Measurements from ENCODE around the gene MYO5A. TPM values are rescaled to one million over a fixed set of nuclear protein-coding genes. Genes with fewer than 3 reads are reported as not detected.

MYO5A gene
- total and polyA plus RNA-seq, 10 of the 15 experiments (the other 5 are each of a cell fraction or from before 2014, with no cell fraction given) = 4.2 to 42.9 (median 31.1) TPM

GRCh38 chr15:52520421-52520820 lies 8.3 kb downstream of the MYO5A start:
- DNase-seq (ENCODE audit: low read depth, low spot score) (no peak), ATAC-seq (no peak), FAIRE-seq (no peak)
- Histone ChIP-seq H3K9ac (ENCODE audit: control insufficient read depth, insufficient read depth, low read length) (no peak overlapping the region), H3K36me3 (ENCODE audit: control insufficient read depth in 2 of 2, insufficient read depth in 2 of 2, low read length in 1 of 2) (no peaks in the 10 kb centered on the region; a peak in 1 of 4 replicates), H3K79me2 (ENCODE audit: control insufficient read depth, insufficient read depth, low read length) (peaks cover 22% of the 10 kb centered on the region), H2AFZ (ENCODE audit: control insufficient read depth, low read depth, low read length) (no peak overlapping the region), H4K20me1 (ENCODE audit: control insufficient read depth, insufficient read depth) (no peaks in the 10 kb centered on the region; the same call in 1 of the 2 replicates), H3K4me1 (ENCODE audit: control insufficient read depth, insufficient read depth, low read length) (peaks cover 6% of the 10 kb centered on the region; the same call in 1 of the 2 replicates), H3K4me3 (no peak overlapping the region), H3K27ac (ENCODE audit: control insufficient read depth, insufficient read depth) (no peak overlapping the region), H3K9me3 (replicated peaks; ENCODE audit: control insufficient read depth, insufficient read depth, low read length) (no peaks in the 10 kb centered on the region), H3K27me3 (replicated peaks in 1 of 2; ENCODE audit: control insufficient read depth in 2 of 2, insufficient read depth in 2 of 2, low read length in 1 of 2) (no peaks in the 10 kb centered on the region), H3K4me2 (ENCODE audit: control insufficient read depth, insufficient read depth) (no peak overlapping the region)
- ChIA-PET SMC1A (ENCODE audit: uncharacterized antibody, unreplicated experiment) (interaction anchor here (0.6 to 0.9 kb wide), 3 partner anchors 33 to 319 kb away, joined by 3 to 4 read pairs (median 3); no protein-coding TSS in a partner anchor), POLR2A (no interaction called here), CTCF (interaction anchor here (0.6 kb wide), 1 partner anchor 8 kb away, joined by 3 read pairs; no protein-coding TSS in a partner anchor), RAD21 (ENCODE audit: unreplicated experiment) (interaction anchor here (0.9 to 1.1 kb wide), 2 partner anchors 45 to 189 kb away, joined by 3 read pairs; no protein-coding TSS in a partner anchor)
- intact Hi-C loops (cut with micrococcal nuclease; ENCODE audit: unreplicated experiment) (no loop called here), in situ Hi-C loops (cut with MboI) (no loop called here)
- TF ChIP-seq IRF4 (IDR thresholded peaks at IDR 0.05; ENCODE audit: low read depth, low read length) (no peak), MYC (IDR thresholded peaks at IDR 0.05; ENCODE audit: insufficient read depth, insufficient read length, insufficient replicate concordance, low read length, severe bottlenecking) (no peak), DPF2 (IDR thresholded peaks at IDR 0.05) (no peak), PAX5 (IDR thresholded peaks at IDR 0.05; ENCODE audit: borderline replicate concordance, low read depth, low read length) (no peak), FOXK2 (IDR thresholded peaks at IDR 0.05) (no peak), ZBED1 (IDR thresholded peaks at IDR 0.05; ENCODE audit: borderline replicate concordance) (no peak), STAT1 (conservative IDR thresholded peaks at IDR 0.05) (no peak), FOXM1 (IDR thresholded peaks at IDR 0.05; ENCODE audit: low read depth, low read length) (no peak), CHD4 (IDR thresholded peaks at IDR 0.05) (no peak), RB1 (IDR thresholded peaks at IDR 0.05; ENCODE audit: borderline replicate concordance) (no peak), ETV6 (conservative IDR thresholded peaks at IDR 0.05 in 1 of 2, IDR thresholded peaks at IDR 0.05 in 1 of 2; ENCODE audit: borderline replicate concordance in 1 of 2, low read depth in 1 of 2) (no peak), ATF2 (IDR thresholded peaks at IDR 0.05; ENCODE audit: low read length) (no peak), NR2C2 (IDR thresholded peaks at IDR 0.05; ENCODE audit: borderline replicate concordance, control insufficient read depth, insufficient read length, low read depth) (no peak), SUPT20H (IDR thresholded peaks at IDR 0.05; ENCODE audit: borderline replicate concordance, control insufficient read depth, low read depth, low read length) (no peak), BRCA1 (IDR thresholded peaks at IDR 0.05; ENCODE audit: low read depth, low read length) (no peak)
- no TSS peak for BruUV-seq (replicated peaks)
